ENCODE results near the gene ACKR2. TPM values are rescaled to one million over a fixed set of nuclear protein-coding genes. Genes with fewer than 3 reads are reported as not detected.

ACKR2 gene
- total and polyA plus RNA-seq, 7 donors, result 0.04 to 1.6 (median 0.79) TPM

DNA sequence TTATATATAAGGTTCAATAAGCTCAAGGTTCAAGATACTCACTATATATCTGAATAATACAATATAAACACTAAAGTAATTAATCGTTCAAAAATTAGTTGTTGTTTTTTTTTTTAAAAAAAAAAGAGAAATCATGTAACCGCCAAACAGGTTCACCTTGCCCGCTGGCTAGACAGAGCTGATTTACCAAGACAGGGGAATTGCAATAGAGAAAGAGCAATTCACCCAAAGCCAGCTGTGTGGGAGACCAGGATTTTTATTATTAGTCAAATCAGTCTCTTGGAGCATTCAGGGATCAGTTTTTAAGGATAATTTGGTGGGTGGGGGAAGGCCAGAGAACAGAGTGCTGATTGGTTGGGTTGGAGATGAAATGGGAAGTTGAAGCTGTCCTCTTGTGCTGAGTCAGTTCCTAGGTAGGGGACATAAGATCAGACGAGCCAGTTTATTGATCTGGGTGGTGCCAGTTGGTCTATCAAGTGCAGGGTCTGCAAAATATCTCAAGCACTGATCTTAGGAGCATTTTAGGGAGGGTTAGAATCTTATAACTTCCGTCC, 12.8 kb upstream of the ACKR2 start:
- Histone ChIP-seq H3K4me3 (no peak overlapping the region), H3K9me3 (no peaks in the 10 kb centered on the region), H3K36me3 (ENCODE audit: insufficient read depth in 1 of 2, low read depth in 1 of 2) (peaks cover 3 to 26% of the 10 kb centered on the region in 2 donors), H3K27ac (no peak overlapping the region), H3K27me3 (ENCODE audit: insufficient read depth in 3 of 3, low read length in 2 of 3) (no peaks in the 10 kb centered on the region), H3K4me1 (peaks cover 25% of the 10 kb centered on the region)
- TF ChIP-seq, protein P1, sequence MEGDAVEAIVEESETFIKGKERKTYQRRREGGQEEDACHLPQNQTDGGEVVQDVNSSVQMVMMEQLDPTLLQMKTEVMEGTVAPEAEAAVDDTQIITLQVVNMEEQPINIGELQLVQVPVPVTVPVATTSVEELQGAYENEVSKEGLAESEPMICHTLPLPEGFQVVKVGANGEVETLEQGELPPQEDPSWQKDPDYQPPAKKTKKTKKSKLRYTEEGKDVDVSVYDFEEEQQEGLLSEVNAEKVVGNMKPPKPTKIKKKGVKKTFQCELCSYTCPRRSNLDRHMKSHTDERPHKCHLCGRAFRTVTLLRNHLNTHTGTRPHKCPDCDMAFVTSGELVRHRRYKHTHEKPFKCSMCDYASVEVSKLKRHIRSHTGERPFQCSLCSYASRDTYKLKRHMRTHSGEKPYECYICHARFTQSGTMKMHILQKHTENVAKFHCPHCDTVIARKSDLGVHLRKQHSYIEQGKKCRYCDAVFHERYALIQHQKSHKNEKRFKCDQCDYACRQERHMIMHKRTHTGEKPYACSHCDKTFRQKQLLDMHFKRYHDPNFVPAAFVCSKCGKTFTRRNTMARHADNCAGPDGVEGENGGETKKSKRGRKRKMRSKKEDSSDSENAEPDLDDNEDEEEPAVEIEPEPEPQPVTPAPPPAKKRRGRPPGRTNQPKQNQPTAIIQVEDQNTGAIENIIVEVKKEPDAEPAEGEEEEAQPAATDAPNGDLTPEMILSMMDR (IDR thresholded peaks at IDR 0.05), result no peak
- intact Hi-C loops (cut with DNase I), result no loop called here
- ATAC-seq (no peak), DNase-seq (no peak)
- 90 to 93% (median 92%) methylated on average over 4 of the region's 5 CpGs for WGBS, 3 donors

DNA sequence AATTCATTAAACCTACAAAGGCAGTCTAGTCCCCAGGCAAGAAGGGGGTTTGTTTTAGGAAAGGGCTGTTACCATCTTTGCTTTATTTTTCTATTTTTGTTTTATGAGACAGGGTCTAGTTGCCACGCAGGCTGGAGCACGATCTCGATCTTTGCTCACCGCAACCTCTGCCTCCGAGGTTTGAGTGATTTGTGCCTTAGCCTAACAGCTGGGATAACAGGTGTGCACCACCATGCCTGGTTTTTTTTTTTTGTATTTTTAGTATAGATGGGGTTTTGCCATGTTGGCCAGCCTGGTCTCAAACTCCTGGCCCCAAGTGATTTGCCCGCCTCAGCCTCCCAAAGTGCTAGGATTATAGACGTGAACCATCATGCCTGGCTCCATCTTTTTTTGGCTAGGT, 9.9 kb upstream of the ACKR2 start:
- Histone ChIP-seq H3K9me3 (no peaks in the 10 kb centered on the region), H3K4me1 (peaks cover 40% of the 10 kb centered on the region), H3K27me3 (ENCODE audit: insufficient read depth in 3 of 3, low read length in 2 of 3) (no peaks in the 10 kb centered on the region), H3K4me3 (no peak overlapping the region), H3K36me3 (ENCODE audit: insufficient read depth in 1 of 2, low read depth in 1 of 2) (no peaks in the 10 kb centered on the region), H3K27ac (no peak overlapping the region)
- intact Hi-C loops (cut with DNase I), result no loop called here
- 35 to 56% (median 38%) methylated on average over 7 of the region's 7 CpGs for WGBS, 3 donors
- ATAC-seq, result no peak
- TF ChIP-seq, protein P1 (IDR thresholded peaks at IDR 0.05), result no peak
- DNase-seq, result no peak

DNA sequence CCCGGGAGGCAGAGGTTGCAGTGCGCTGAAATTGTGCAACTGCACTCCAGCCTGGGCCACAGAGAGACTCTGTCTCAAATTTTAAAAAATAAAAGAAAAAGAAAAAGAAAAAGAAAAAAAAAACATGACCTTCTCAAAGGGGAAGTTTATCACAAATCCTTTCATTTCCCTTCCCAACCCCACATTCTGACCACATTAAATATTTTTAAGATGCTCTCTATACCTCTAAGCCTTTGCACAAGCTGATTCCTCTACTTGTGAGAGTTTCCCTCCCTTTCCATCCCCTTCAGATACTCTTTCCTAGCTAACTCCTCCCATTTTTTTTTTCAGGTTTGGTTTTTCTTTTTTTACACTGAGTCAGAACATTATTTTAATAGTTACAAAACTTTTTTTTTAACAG, 9.0 kb upstream of the ACKR2 start:
- peaks cover 40% of the 10 kb centered on the region for H3K4me1 ChIP-seq
- WGBS, 3 donors, result 93 to 100% (median 97%) methylated on average over 2 of the region's 2 CpGs
- no peak overlapping the region for H3K27ac ChIP-seq

DNA sequence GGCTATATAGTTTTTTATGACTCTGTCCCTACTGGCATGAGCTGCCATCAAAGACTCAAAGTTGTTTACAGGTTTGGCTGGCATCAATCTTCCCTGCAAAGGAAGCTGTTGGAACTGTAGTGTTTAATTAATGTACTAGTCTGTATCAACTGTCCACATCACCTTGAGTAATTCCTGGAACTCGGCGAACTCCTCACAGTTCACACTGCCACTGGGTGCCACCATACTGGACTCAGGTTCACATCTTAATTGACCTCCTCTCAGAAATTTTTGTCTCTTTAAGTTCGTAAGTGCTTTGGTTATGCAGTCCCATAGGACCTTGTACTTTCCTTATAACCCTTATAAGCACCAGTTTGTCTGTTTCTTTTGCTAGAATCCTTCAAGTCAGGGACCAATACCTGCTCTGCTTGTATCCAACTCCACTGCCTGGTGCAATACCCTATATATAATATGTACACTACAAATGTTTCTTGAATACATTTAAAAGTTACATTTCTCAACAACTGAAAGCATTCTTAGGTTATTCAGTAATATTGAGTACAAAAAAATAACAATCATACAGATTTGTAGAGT, 8.1 kb upstream of the ACKR2 start:
- 73 to 87% (median 84%) methylated on average over 3 of the region's 3 CpGs for WGBS, 3 donors
- Histone ChIP-seq H3K9me3 (no peaks in the 10 kb centered on the region), H3K27ac (no peak overlapping the region), H3K4me3 (no peak overlapping the region), H3K27me3 (ENCODE audit: insufficient read depth in 3 of 3, low read length in 2 of 3) (no peaks in the 10 kb centered on the region), H3K36me3 (ENCODE audit: insufficient read depth in 1 of 2, low read depth in 1 of 2) (no peaks in the 10 kb centered on the region), H3K4me1 (peaks cover 34% of the 10 kb centered on the region)
- TF ChIP-seq, protein P1 (IDR thresholded peaks at IDR 0.05), result no peak
- no peak for DNase-seq
- no peak for ATAC-seq
- intact Hi-C loops (cut with DNase I), result no loop called here

More for the DNA sequence above, 9.0 kb upstream of the ACKR2 start:
- Histone ChIP-seq H3K4me3 (no peak overlapping the region), H3K36me3 (ENCODE audit: insufficient read depth in 1 of 2, low read depth in 1 of 2) (no peaks in the 10 kb centered on the region), H3K27me3 (ENCODE audit: insufficient read depth in 3 of 3, low read length in 2 of 3) (no peaks in the 10 kb centered on the region), H3K9me3 (no peaks in the 10 kb centered on the region)
- TF ChIP-seq, protein P1 (IDR thresholded peaks at IDR 0.05), result no peak
- DNase-seq (no peak), ATAC-seq (no peak)
- intact Hi-C loops (cut with DNase I), result no loop called here

DNA sequence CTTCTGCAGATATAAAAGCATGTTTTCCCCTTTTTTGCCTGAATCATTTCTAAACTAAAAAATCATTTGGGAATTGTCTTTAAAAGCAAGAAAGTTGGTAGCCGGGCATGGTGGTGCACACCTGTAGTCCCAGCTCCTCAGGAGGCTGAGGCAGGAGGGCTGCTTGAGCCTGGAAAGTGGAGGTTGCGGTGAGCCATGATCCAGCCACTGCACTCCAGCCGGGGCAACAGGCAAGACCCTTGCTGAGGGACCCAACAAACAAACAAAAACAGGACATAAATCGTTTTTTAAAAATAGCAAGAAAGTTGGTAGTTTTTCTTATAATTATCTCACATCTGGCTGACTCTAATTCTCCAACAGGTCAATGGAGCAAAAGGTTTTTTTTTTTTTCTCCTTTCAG, 7.5 kb upstream of the ACKR2 start:
- ATAC-seq, result no peak
- no peaks in the 10 kb centered on the region for H3K27me3 ChIP-seq (ENCODE audit: insufficient read depth in 3 of 3, low read length in 2 of 3)
- H3K4me3 ChIP-seq, result no peak overlapping the region
- DNase-seq, result no peak
- H3K27ac ChIP-seq, result peak overlapping the region; percentile 92
- no peaks in the 10 kb centered on the region for H3K36me3 ChIP-seq (ENCODE audit: insufficient read depth in 1 of 2, low read depth in 1 of 2)
- WGBS, 3 donors, result 95 to 97% (median 96%) methylated on average over 4 of the region's 4 CpGs
- H3K4me1 ChIP-seq, result peaks cover 34% of the 10 kb centered on the region
- intact Hi-C loops (cut with DNase I), result no loop called here
- TF ChIP-seq, protein P1 (IDR thresholded peaks at IDR 0.05), result no peak
- no peaks in the 10 kb centered on the region for H3K9me3 ChIP-seq

All from psoas muscle (tissue), 8 donors.